Colonic mucosa (tissue), 4 donors: Measurements from ENCODE around the gene KIAA1549. TPM values are rescaled to one million over a fixed set of nuclear protein-coding genes. Genes with fewer than 3 reads are reported as not detected.

Experiments
- DNase-seq: peaks from one replicate; pipeline ENCODE4 v3.0.0-alpha.2; 2020
- H3K27ac ChIP-seq: fragments of 200-600 bp; one replicate; pipeline ENCODE4 v1.8.0; 2021
- H3K27me3 ChIP-seq: fragments of 200-600 bp; one replicate; pipeline ENCODE4 v1.8.0; 2021
- H3K36me3 ChIP-seq: fragments of 200-600 bp; one replicate; pipeline ENCODE4 v1.8.0; 2021
- H3K4me1 ChIP-seq: fragments of 200-600 bp; one replicate; pipeline ENCODE4 v1.8.0; 2021; ENCODE audit warnings: mild to moderate bottlenecking
- H3K4me3 ChIP-seq: fragments of 200-600 bp; one replicate; pipeline ENCODE4 v1.8.0; 2021
- H3K9ac ChIP-seq, 2 donors: one replicate each; pipeline ENCODE4 v1.7.0; 2013; ENCODE audit warnings: control low read depth in 2 of 2, low read depth in 2 of 2, low read length in 2 of 2
- H3K9me3 ChIP-seq: fragments of 200-600 bp; one replicate; pipeline ENCODE4 v1.8.0; 2021
- CTCF ChIP-seq: fragments of 200-600 bp; IDR thresholded peaks from one replicate; pipeline ENCODE4 v1.8.0; 2022; ENCODE audit warnings: antibody characterized with exemption, mild to moderate bottlenecking
- intact Hi-C: fragments of 100-400 bp; cut with DNase I; formaldehyde crosslinking; loops from one replicate; pipeline ENCODE4 v1.14.1; 2022
- total RNA-seq, 2 donors: library from RNA; stranded (reverse); fragmentation: NEBNext Ultra II Directional in 1 of 2; extraction: Animal tissue kit (Norgen Biotek cat#: 25700) in 1 of 2; gene quantifications; one replicate each; pipeline ENCODE4 v1.2.1, GENCODE V29; 2021
- donor health status: healthy.
- donor health status: DM: no; HTN: no; CAD: no.
- donor health status: DM: no; HTN: no; CAD: no.

Gene KIAA1549
- total RNA-seq, 2 donors from 2014 or later, result 2.9 to 3.5 TPM

DNA sequence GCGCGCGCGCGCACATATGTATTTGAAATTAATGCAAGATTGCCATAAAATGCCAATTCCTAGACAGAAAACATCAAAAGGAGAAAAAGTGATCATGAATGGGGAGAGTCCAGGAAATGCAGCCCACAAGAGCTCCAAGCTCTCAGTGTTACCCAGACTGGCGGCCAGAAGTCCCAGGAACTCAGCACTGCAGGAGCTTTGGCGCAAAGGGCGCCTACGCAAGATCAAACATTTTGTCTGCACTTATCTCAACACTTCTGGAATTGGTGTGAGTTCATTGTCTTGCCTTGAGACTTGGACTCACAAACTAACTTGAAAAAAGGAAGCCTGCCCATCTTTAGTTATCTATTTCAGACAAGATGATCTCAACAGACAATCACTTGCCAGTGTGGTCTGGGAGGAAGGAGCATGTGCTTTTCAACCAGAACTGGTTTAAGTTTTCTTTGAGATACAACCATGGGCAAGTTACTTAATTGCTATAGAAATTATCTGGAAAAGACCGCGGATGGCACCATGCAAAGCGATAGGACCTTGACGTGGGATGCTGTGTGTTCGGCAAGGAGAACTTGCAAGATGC is 77.2 kb downstream of the KIAA1549 start:
- no peak overlapping the region for H3K4me3 ChIP-seq
- no peaks in the 10 kb centered on the region for H3K4me1 ChIP-seq
- intact Hi-C loops, result no loop called here
- TF ChIP-seq CTCF, result no peak
- no peak overlapping the region for H3K27ac ChIP-seq
- no peaks in the 10 kb centered on the region for H3K9me3 ChIP-seq
- H3K36me3 ChIP-seq, result no peaks in the 10 kb centered on the region
- H3K27me3 ChIP-seq, result no peaks in the 10 kb centered on the region
- no peak for DNase-seq
- H3K9ac ChIP-seq, result no peak overlapping the region

DNA sequence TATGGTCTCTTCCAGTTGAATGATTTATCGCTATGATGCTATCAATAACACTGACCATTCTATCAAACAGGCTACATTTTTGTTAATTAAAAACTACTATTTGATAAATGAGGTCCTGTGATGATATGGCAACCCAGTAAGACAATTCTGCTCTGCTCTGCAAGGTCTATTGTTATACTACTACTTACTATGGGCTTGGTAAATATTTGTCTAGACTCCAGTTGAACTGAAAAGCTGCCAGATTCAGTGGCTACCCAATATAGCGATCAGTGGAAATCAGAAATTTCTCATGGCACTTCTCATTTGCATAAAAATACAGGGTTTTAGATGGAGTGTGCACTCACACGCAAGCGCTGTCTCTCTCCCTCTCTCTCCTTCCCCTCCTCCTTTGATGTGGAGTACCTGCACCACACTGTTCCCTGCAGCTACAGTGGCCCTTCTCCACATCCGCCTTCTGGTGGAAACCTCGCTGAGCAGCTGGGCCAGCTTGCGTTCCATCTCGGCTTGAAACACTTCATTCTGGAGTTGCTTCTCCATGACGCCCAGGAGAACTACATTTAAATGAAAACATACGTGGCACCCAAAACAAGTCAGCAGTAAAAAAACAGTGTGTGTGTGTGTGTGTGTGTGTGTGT is 77.9 kb downstream of the KIAA1549 start:
- DNase-seq, result no peak

GRCh38 chr7:138902161-138902560 is 79.0 kb downstream of the KIAA1549 start:
- Histone ChIP-seq H3K27me3 (no peaks in the 10 kb centered on the region), H3K36me3 (no peaks in the 10 kb centered on the region), H3K4me1 (no peaks in the 10 kb centered on the region), H3K9ac (no peak overlapping the region), H3K27ac (no peak overlapping the region), H3K4me3 (no peak overlapping the region), H3K9me3 (no peaks in the 10 kb centered on the region)
- no peak for DNase-seq
- no peak for TF ChIP-seq CTCF
- intact Hi-C loops, result no loop called here

More for the DNA sequence above, 77.9 kb downstream of the KIAA1549 start:
- H3K9me3 ChIP-seq, result no peaks in the 10 kb centered on the region
- H3K27me3 ChIP-seq, result no peaks in the 10 kb centered on the region
- H3K4me3 ChIP-seq, result no peak overlapping the region
- H3K4me1 ChIP-seq, result no peaks in the 10 kb centered on the region
- intact Hi-C loops, result no loop called here
- no peak overlapping the region for H3K27ac ChIP-seq
- TF ChIP-seq CTCF, result no peak
- H3K9ac ChIP-seq, result no peak overlapping the region
- H3K36me3 ChIP-seq, result no peaks in the 10 kb centered on the region

GRCh38 chr7:138900035-138900828 is 81.0 kb downstream of the KIAA1549 start:
- H3K9me3 ChIP-seq, result no peaks in the 10 kb centered on the region
- H3K4me1 ChIP-seq, result no peaks in the 10 kb centered on the region
- no peaks in the 10 kb centered on the region for H3K36me3 ChIP-seq
- H3K4me3 ChIP-seq, result no peak overlapping the region
- TF ChIP-seq CTCF, result no peak
- DNase-seq, result no peak
- H3K9ac ChIP-seq, result no peak overlapping the region
- intact Hi-C loops, result no loop called here
- H3K27me3 ChIP-seq, result no peaks in the 10 kb centered on the region
- H3K27ac ChIP-seq, result no peak overlapping the region

DNA sequence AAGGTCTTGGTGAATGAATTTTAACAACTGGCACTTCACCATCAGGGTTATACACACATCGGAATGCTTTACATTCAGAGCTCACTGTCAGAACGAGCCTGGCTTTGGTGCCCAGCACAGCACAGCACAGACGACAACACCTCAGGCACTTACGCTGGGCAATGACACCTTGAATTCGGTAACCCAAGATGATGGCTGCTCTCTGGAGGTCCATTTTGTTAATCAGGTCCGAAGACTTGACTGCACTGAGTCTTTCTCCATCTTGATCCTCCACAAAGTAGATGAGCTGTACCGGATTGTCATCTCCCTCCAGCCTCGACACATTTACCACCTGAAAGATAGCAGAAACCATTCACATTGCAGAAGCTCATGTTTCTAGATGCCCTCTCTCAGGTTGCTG is 82.4 kb downstream of the KIAA1549 start:
- no peak overlapping the region for H3K9ac ChIP-seq
- no peaks in the 10 kb centered on the region for H3K36me3 ChIP-seq
- no peak for TF ChIP-seq CTCF
- H3K27me3 ChIP-seq, result no peaks in the 10 kb centered on the region
- intact Hi-C loops, result no loop called here
- H3K4me1 ChIP-seq, result no peaks in the 10 kb centered on the region
- no peak overlapping the region for H3K27ac ChIP-seq
- no peaks in the 10 kb centered on the region for H3K9me3 ChIP-seq
- H3K4me3 ChIP-seq, result no peak overlapping the region
- no peak for DNase-seq
